Anterior cingulate cortex (tissue), 58 donors: ENCODE data around the gene SBF2.
A peak's percentile ranks its signal among the peaks of the same experiment; 100 is the strongest.
"Not testable (repeated sequence)": the region's sequence is repeated elsewhere in the genome, so short reads cannot be mapped to it uniquely, and the experiment has no call there.

ENCODE experiments used
- DNase-seq, 58 donors: peaks; one replicate each; lab custom pipeline; 2025; lab: John Stamatoyannopoulos, UW

SBF2 gene

DNA sequence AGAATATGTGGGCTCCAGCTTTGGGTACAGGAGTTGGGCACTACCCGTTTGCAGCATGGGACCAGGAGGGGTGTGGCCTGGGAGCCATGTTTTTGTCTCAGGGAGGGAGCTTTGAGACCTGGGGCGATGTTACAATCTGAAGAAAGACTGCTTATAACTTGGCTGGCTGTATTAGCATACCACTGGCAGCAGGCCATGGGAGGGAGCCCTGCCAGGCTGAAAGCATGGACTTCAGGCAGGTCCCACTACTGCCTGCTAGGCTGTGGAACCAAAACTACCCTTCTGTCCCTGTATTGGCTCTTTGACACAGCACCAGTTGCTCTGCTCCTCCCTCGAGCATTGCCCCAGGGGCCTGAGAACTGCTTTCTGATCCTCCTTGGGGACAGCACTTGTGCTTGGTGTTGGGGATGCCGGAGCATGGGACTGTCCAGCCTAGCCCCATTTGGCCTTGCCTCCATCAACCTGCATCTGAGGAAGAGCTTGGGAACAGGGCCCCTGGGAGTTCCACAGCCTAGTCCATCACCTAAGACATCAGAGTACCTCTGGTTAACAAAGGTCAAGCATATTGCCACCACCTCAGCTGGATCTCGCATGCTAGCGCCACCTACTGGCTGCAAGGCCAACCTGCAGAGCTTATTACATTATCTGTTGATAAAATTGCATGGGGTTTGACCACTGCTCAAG is 217.4 kb downstream of the SBF2 start:
- peak in 10 of 58 donors; percentile 1 to 13 (median 2) for DNase-seq

DNA sequence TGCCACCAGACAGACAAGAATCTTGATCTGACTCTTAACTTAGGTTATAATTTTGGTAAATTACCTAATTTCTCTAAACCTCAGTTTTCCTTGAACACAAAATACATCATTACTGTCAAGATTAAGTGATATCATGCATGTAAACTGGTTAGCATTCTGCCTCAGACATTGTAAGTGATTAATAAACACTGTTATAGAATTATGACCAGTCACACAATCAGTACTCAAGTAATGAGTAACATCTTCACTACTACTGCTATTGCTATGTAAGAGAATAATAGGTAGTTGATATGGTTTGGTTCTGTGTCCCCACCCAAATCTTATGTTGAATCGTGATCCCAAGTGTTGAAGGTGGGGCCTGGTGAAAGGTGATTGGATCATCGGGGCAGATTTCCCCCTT is 218.9 kb downstream of the SBF2 start:
- no peak for DNase-seq

DNA sequence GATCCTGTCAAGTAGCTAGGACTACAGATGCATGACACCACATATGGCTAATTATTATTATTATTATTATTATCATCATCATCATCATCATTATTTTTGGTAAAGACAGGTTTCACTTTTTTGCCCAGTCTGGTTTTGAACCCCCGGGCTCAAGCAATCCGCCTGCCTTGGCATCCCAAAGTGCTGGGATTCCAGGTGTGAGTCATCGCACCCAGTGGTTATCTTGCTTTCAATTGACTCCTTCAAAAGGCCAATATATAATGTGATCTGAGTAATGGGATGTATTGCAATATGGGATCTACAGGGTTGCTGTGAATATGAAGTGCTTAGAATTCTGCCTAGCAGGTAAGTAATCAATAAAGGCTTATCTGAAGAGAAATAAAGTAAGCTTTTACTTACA is 221.2 kb downstream of the SBF2 start:
- DNase-seq = no peak

DNA sequence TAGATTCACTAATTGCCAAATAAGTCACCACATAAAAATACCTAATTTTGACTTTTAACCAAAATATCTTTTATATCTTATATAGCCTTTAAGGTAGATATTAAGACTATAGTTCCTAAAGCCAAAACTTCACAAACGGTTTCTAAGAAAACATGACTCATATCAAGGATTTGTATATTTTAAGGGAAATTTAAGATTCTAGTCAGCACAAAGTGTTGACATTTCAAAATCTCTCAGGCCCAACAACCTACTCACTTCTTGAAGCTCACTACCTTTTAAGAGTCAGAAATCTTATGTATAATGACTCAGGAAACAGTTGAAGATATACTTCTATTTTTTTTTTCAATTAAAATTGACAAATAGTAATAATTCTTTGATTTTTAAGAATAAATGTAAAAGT is 221.9 kb downstream of the SBF2 start:
- DNase-seq = no peak

DNA sequence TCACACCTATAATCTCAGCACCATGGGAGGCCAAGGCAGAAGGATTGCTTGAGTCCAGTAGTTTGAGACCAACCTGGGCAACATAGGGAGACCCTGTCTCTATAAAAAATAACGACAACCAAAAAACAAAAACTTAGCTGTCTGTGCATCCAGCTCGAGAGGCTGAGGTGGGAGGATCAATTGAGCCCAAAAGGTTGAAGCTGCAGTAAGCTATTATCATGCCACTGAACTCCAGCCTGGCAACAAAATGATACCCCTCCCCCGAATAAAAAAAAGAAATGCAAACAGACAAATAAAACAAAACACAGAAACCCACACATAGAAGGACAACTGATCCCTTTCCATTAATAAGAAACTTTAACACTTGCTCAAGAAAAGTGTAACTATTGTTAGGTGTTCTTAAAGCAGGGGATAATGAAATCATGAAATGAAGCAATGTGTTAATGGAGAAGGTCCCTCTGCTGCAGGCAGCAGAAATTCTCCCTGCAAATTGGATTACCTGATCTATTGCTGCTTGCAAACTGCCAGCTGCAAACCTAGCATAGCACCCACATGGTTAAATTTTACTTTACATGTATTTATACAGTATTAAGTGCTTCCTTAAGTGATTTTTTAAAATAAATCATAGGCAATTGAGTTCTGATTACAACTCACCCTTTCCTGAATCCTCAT is 226.3 kb downstream of the SBF2 start:
- no peak for DNase-seq

DNA sequence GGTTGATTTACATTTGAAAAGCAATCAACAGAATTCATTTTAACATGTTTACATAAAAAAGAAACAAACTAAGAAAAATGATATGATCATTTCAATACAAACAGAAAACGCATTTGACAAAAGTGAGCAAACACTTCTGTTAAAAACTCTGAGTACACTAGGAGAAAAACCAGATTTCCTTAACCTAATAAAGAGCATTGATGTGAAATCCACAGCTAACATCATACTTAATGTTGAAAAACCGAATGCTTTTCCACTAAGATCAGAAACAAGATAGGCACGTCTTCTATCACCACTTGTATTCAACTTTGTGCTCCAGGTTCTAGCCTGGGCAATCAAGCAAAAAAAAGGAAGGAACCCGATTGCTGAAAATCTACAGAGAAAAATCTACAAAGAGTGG is 227.6 kb downstream of the SBF2 start:
- no peak for DNase-seq

DNA sequence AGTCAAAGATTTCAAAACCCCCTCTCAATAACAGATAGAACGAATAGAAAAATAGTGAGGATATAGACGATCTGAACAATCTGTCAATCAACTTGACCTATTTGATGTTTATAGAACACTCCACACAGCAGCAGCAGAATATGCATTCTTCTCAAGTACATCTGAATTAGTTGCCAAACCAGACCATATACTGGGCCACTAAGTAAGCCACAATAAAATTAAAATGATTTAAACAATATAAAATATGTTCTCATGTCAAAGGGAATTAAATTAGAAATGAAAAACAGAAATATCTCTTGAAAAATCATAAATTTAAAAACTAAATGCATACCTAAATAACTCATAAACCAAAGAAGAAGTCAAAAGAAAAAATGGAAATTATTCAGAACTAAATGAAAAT is 229.2 kb downstream of the SBF2 start:
- no peak for DNase-seq

DNA sequence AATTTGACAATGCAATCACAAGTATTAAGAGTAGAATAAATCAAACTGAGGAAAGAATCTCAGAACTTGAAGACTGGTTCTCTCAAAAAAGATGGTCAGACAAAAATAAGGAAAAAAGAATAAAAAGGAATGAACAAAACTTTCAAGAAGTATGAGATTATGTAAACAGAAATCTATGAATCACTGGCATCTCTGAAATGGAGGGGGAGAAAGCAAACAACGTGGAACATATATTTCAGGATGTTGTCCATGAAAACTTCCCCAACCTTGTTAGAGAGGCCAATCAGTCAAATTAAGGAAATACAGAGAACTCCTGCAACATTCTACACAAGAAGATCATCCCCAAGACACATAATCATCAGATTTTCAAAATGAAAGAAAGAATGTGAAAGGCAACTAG is 235.7 kb downstream of the SBF2 start:
- DNase-seq = no peak

DNA sequence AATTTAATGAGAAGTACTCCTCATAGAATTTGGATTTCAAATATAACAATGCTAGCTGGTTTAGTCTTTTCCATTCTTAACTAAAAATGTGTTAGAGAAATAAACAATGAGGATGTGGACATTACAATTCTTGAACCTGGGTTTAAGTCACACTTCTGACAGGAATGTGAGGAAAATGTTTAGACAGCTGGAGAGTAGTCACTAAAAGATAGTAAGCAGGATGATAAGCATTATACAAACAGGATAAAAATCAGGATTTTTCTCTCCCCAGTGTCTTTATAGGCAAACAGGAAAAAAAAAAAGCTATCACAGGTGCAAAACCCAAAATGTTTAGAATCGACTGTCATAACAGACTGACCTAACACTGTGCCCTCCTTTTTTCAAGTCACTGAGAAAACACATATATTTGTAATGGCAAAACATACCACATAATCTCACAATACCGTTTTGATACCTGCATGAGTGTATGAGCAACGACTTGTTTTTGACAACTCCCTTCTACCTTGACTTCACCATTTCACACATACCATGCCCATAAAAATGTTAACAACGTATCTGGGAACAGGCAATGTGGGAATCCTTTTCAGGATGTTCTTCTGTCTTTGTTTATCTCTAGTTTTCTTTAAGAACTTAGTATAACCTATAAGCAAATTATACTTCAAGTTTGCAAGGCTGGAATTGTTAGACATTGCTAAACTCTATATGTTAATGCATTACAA is 242.0 kb downstream of the SBF2 start:
- DNase-seq = no peak

DNA sequence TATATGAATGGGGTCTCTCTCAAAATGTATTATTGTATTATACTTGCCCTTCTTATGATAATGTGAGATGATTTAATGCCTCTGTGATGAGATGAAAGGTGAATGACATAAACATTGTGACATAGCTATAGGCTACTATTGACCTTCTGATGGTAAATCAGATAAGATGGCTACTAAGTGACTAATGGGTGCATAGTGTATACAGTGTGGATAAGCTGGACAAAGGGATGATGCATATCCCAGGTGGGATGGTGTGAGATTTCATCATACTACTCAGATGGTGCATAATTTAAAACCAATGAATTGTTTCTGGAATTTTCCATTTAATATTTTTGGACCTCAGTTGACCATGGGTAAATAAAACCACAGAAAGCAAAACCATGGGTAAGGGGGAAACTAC is 243.5 kb downstream of the SBF2 start:
- no peak for DNase-seq

DNA sequence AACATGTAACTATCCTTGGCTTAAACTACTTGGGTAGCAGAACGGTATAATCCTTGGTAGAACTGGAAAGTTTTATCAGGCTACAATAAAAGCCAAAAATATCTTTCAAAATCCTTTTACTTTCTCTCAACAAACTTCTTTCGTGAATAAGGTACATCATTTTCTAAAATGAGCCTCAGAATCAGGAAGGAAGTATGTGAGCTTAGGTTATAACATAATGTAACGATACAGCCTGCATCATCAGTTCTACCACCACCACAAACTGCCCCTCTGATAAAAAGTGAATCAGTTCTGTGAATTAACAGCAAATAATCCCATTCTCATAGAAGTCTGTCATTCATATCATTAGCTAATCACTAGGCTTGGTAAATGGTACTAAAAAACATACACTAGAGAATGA is 244.3 kb downstream of the SBF2 start:
- no peak for DNase-seq

DNA sequence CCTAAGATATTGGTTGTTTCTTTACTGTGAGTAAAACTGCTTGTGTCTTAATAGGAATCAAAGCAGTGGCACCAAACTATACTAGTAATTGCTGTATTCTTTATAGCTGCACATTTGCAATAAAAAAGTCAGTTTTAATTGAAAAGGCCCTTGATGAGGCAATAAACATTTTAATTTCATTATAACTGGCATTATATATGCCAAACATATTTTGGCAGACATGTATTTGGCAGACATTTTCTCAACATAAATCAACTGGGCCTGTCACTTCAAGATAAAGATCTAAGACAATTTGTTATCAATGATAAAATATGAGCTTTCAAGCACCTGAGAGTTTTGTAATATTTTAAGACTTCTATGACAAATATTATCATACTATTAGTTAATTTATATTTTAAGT is 245.7 kb downstream of the SBF2 start:
- no peak for DNase-seq

DNA sequence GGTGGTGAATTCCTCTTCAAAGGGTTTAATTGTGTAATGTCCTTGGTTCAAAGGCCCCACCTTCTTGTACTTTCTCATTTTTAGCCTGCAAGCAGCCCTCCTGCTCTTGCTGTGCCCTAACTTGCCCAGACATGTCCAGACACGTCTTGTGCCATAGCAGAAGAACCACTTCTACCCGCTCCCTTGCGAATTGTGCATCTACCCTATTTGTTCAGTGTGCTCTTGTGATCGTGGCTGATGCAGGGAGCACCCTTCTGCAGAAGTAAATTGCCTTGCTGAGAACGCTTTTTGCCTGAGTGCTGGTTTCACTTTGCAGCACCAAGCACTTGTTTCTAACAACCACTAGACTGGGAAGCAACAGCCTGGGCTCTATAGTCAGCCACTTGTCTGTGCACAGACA is 249.4 kb downstream of the SBF2 start:
- DNase-seq = no peak

DNA sequence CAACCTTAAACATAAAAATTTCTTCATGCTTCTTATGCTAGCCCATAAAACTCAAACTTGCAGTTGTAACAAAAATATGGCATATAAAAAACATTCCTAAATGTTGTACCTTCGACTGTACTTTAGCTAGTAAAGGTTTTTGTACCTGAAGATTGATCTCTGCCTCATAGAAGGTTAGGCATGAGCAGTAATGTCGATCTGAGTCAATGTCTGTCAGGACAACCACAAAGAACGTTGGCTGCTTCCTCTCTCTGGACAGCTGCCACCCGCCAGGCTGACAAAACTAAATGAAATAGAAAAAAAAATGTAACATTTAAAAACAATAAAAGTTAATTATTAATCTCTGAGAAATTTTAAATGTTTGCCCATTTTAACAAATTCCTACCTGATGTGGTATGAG is 251.3 kb downstream of the SBF2 start:
- DNase-seq = no peak

DNA sequence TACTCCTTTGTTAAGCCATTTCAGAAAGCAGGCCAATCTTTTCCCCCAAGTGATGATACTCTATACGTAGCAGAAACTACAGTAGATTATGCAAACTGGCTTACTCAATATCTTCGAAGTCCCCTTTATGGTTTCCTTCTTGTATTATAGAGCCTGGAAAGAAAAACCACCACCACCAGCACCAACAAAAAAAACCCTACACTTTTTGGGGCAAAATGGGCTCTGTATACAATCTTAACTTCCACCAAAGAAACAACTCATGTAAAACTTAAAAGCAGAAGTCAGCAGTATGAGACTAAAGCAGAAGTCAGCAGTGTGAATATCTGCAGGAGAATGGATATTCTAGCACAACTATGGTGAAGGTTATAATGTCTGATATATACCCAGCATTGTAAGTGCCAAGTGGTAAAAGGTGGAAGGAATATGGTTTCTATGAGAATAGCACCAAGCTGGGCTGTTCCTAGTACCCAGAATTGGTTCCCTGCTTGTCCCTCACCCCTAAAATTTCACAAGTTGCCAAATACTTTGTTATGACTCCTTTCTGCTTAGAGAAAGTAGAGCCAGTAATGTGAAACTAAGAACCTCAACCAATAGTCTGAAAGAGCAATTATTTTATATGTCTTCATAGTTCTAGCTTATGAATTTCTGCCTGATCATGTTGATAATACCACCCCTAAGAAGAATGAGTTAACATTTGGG is 252.1 kb downstream of the SBF2 start:
- no peak for DNase-seq

DNA sequence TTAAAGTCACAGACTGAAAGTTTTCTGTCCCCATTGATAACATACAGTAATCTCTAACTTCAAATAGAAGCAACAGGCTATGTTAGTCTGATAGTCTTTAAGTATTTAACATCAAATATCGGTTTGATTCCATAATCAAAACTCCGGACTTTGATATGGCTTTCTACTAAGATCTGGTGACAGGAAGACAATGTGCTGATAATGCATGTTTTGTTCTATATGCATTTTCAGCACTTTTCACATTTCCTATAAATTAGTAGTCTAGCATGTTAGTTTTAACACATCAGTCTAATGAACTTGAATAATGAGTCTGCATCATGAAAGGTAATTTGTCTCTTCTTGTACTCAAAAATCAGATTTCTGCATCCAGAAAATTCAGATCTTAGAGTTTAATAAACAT is 252.7 kb downstream of the SBF2 start:
- DNase-seq = no peak

DNA sequence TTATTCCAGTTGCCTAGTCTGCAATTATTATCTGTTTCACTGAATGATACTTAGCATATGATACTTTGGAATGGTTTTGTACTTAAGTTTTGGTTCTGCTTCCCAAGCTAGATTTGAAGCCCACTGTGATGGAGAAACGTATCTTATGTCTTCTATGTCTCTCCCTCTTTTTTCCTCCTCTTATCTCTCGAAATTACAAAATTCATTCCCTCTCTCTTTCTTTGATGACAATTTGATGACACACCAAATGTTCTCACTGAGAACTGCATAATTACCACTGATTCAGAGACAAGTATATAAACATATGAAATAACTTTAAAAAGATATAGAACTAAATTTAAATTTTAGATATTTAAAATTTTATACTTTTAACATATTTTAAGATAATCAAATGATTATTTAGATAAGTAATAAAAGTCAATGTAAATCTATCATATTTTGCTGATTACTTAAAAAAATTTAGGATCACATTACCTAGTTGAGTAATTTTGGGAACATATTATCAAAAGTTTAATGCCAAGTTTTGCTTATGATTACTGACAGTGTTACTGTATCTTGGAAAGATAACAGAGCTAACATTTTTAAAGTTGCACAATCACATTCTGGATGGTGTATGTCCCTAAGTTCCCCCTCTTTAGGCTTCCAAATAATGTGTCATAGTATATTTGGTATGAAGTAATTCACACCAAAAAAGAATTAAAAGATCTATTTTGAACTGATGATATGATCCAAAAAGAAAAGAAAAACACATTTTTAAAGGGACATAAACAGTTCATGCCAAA is 255.3 kb downstream of the SBF2 start:
- DNase-seq = no peak

DNA sequence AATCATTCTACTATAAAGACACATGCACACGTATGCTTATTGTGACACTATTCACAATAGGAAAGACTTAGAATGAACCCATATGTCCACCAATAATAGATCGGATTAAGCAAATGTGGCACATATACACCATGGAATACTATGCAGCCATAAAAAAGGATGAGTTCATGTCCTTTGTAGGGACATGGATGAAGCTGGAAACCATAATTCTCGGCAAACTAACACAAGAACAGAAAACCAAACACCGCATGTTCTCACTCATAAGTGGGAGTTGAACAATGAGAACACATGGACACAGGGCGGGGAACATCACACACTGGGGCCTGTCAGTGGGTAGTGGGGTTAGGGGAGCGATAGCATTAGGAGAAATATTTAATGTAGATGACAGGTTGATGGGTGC is 258.1 kb downstream of the SBF2 start:
- DNase-seq = not testable (repeated sequence)

DNA sequence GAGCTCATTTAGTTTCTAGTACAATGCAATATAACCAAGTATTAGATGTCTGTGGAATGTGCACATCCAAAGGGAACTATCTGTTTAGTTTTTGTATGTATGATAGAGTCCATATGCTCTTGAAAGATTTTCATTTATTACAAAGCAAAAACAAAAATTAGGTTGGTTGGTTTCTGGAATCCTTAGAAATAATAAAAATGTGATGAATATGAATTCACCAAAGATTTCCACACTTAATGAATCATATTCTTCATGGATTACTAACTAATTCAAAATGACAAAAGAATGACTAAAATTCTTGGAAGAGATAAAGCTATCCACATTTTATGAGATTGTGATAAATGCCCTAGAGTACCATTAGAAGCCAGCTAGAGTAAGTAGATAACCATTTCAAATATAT is 261.1 kb downstream of the SBF2 start:
- DNase-seq = no peak

DNA sequence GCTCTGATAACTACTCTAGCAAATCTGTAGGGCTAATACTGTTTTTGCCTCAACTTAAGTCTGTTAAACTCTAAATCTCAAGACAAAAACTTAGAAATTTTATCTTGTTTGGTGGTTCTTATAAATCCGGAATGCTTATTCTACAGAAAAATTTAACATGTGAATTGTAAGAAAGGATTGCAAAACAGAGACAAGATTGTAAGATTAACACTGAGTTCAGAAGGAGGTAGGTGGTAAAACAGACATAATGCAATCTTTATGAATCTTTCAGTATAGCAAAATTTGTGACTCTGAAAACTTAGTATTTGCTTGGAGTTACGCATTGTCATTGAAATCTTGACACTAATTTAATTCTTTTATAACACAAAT is 263.9 kb downstream of the SBF2 start:
- no peak for DNase-seq
